Caco-2 (cell line): Measurements from ENCODE around the gene ADD2. TPM values are rescaled to one million over a fixed set of nuclear protein-coding genes. Genes with fewer than 3 reads are reported as not detected.
"Not testable (repeated sequence)": the region's sequence is repeated elsewhere in the genome, so short reads cannot be mapped to it uniquely, and the experiment has no call there.

Experiments used
- BruUV-seq: library from RNA; stranded (reverse); fragments of 400-500 nt; replicated peaks from 2 replicates; lab custom pipeline; 2021; lab: Mats Ljungman, UMichigan
- CTCF ChIA-PET: fragments of 300-600 bp; sonication (Branson Sonifier 250); formaldehyde crosslinking; loops from one replicate; lab custom pipeline; 2022; ENCODE audit warnings: antibody characterized with exemption; lab: Charles Lee
- POLR2A ChIA-PET: fragments of 300-600 bp; sonication (Branson Sonifier 250); formaldehyde crosslinking; loops from one replicate; lab custom pipeline; 2022; ENCODE audit warnings: antibody characterized with exemption; lab: Charles Lee
- DNase-seq, 2 experiments: peaks; one replicate each; pipeline versions ENCODE4 v3.0.0 to v3.0.0-alpha.2; 2020 to 2022
- H3K27me3 ChIP-seq: replicated peaks from 2 replicates; pipeline ENCODE4 v1.6.0; 2011; ENCODE audit warnings: low read length; ENCODE audit not compliant: control insufficient read depth, insufficient read depth
- H3K36me3 ChIP-seq: 2 replicates; pipeline ENCODE4 v1.5.1; 2011; ENCODE audit warnings: low read length; ENCODE audit not compliant: control insufficient read depth, insufficient read depth
- H3K4me1 ChIP-seq: fragments of 250-450 bp; sonication (Bioruptor Pico); 2 replicates; pipeline ENCODE4 v1.5.1; 2020; ENCODE audit warnings: mild to moderate bottlenecking
- H3K4me3 ChIP-seq: 2 replicates; pipeline ENCODE4 v1.5.1; 2011; ENCODE audit warnings: low read depth, mild to moderate bottlenecking, control low read depth, low read length
- H3K9me3 ChIP-seq: fragments of 250-450 bp; sonication (Bioruptor Pico); 2 replicates; pipeline ENCODE4 v1.5.1; 2020; ENCODE audit warnings: mild to moderate bottlenecking, moderate library complexity
- H3K27ac Mint-ChIP-seq: one replicate; pipeline ENCODE4 v1.8.0; 2022; ENCODE audit warnings: mixed read lengths; ENCODE audit not compliant: unreplicated experiment
- H3K27me3 Mint-ChIP-seq: one replicate; pipeline ENCODE4 v1.8.0; 2022; ENCODE audit warnings: mixed read lengths; ENCODE audit not compliant: insufficient read depth, unreplicated experiment
- H3K36me3 Mint-ChIP-seq: one replicate; pipeline ENCODE4 v1.8.0; 2022; ENCODE audit warnings: mild to moderate bottlenecking, mixed read lengths; ENCODE audit not compliant: insufficient read depth, unreplicated experiment
- H3K4me1 Mint-ChIP-seq: one replicate; pipeline ENCODE4 v1.8.0; 2022; ENCODE audit warnings: low read depth, mixed read lengths; ENCODE audit not compliant: unreplicated experiment
- H3K4me3 Mint-ChIP-seq: one replicate; pipeline ENCODE4 v1.8.0; 2022; ENCODE audit warnings: mild to moderate bottlenecking, moderate library complexity, mixed read lengths; ENCODE audit not compliant: unreplicated experiment
- H3K9me3 Mint-ChIP-seq: one replicate; pipeline ENCODE4 v1.8.0; 2022; ENCODE audit warnings: mixed read lengths; ENCODE audit not compliant: unreplicated experiment
- CTCF ChIP-seq, 2 experiments: fragments of 200-600 bp in 1 of 2; IDR thresholded peaks; 1 replicate in 1 of 2; 2 replicates in 1 of 2; pipeline versions ENCODE4 v1.5.1 to v1.8.0; 2011 to 2022; ENCODE audit warnings: antibody characterized with exemption in 1 of 2, control low read depth in 1 of 2, inconsistent platforms in 1 of 2, low read depth in 1 of 2, low read length in 1 of 2, mild to moderate bottlenecking in 1 of 2, moderate library complexity in 1 of 2; ENCODE audit not compliant: insufficient read depth in 1 of 2, severe bottlenecking in 1 of 2, unreplicated experiment in 1 of 2
- intact Hi-C: fragments of 100-400 bp; cut with micrococcal nuclease; formaldehyde crosslinking; loops from one replicate; pipeline ENCODE4 v1.10.0; 2022; ENCODE audit not compliant: unreplicated experiment
- total RNA-seq: library from RNA; stranded (reverse); gene quantifications from 2 replicates; pipeline ENCODE4 v1.2.3, GENCODE V29; 2022

The ADD2 gene
- total RNA-seq, 1 experiment from 2014 or later = not detected

- Histone ChIP-seq H3K4me3 (no peak overlapping the region), H3K9me3 (no peaks in the 10 kb centered on the region), H3K27me3 (no peaks in the 10 kb centered on the region), H3K4me1 (no peaks in the 10 kb centered on the region), H3K36me3 (no peaks in the 10 kb centered on the region)
- Mint-ChIP-seq H3K4me1 (no peaks in the 10 kb centered on the region), H3K36me3 (no peaks in the 10 kb centered on the region), H3K9me3 (no peaks in the 10 kb centered on the region), H3K27ac (no peak overlapping the region), H3K27me3 (peaks cover 31% of the 10 kb centered on the region), H3K4me3 (no peak overlapping the region)
- CTCF ChIA-PET = no interaction called here
- intact Hi-C loops = no loop called here
- TF ChIP-seq CTCF (IDR thresholded peaks at IDR 0.05; ENCODE audit: insufficient read depth in 1 of 2, low read depth in 1 of 2, low read length in 1 of 2, severe bottlenecking in 1 of 2, unreplicated experiment in 1 of 2) = no peak
- BruUV-seq = no TSS peak
- DNase-seq = no peak
- POLR2A ChIA-PET = no interaction called here
Observed at GRCh38 chr2:70627211-70627898, 140.6 kb downstream of the ADD2 start.

- Histone ChIP-seq H3K9me3 (no peaks in the 10 kb centered on the region), H3K36me3 (no peaks in the 10 kb centered on the region), H3K4me3 (no peak overlapping the region), H3K27me3 (no peaks in the 10 kb centered on the region), H3K4me1 (no peaks in the 10 kb centered on the region)
- no peaks in the 10 kb centered on the region for H3K36me3 Mint-ChIP-seq
- BruUV-seq = no TSS peak
- H3K27me3 Mint-ChIP-seq = peaks cover 35% of the 10 kb centered on the region
- TF ChIP-seq CTCF (IDR thresholded peaks at IDR 0.05; ENCODE audit: insufficient read depth in 1 of 2, low read depth in 1 of 2, low read length in 1 of 2, severe bottlenecking in 1 of 2, unreplicated experiment in 1 of 2) = no peak
- H3K9me3 Mint-ChIP-seq = no peaks in the 10 kb centered on the region
- no peaks in the 10 kb centered on the region for H3K4me1 Mint-ChIP-seq
- intact Hi-C loops = no loop called here
- DNase-seq = no peak
- CTCF ChIA-PET = interaction anchor here (0.7 kb wide), 1 partner anchor 153 kb away, joined by 3 read pairs; no protein-coding TSS in a partner anchor
- POLR2A ChIA-PET = no interaction called here
- H3K4me3 Mint-ChIP-seq = no peak overlapping the region
- H3K27ac Mint-ChIP-seq = no peak overlapping the region
Observed at GRCh38 chr2:70626254-70626990, 141.6 kb downstream of the ADD2 start.

- H3K4me3 ChIP-seq, DNase-seq, H3K4me3 Mint-ChIP-seq, H3K36me3 ChIP-seq, H3K9me3 ChIP-seq, POLR2A ChIA-PET, H3K27me3 ChIP-seq, H3K4me1 ChIP-seq, H3K36me3 Mint-ChIP-seq, CTCF ChIA-PET, H3K4me1 Mint-ChIP-seq, H3K27ac Mint-ChIP-seq, intact Hi-C loops, BruUV-seq, H3K9me3 Mint-ChIP-seq: not testable (repeated sequence)
- H3K27me3 Mint-ChIP-seq = peaks cover 35% of the 10 kb centered on the region
Observed at GRCh38 chr2:70621536-70621935, 146.5 kb downstream of the ADD2 start.
